Measurements from ENCODE around the gene PPFIA3.
"Not testable (repeated sequence)": the region's sequence is repeated elsewhere in the genome, so short reads cannot be mapped to it uniquely, and the experiment has no call there.

PPFIA3 gene

DNA sequence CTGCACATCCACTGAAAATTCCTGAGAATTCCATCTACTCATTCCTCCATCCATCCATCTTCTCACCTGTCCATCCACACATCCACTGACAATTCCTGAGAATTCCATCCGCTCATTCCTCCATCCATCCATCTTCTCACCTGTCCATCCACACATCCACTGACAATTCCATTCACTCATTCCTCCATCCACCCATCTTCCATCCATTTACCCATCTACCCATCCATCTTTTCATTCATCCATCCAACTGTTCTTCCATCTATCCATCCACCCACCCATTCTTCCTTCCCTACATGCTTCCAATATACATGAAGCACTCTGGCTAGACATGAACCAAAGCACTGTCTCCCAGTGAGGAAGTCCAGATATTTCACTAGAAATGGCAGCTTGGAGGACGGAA is 53.9 kb downstream of the PPFIA3 start:
- DNase-seq (ENCODE audit: low read depth in 1 of 2, low spot score in 1 of 2), result no peak

DNA sequence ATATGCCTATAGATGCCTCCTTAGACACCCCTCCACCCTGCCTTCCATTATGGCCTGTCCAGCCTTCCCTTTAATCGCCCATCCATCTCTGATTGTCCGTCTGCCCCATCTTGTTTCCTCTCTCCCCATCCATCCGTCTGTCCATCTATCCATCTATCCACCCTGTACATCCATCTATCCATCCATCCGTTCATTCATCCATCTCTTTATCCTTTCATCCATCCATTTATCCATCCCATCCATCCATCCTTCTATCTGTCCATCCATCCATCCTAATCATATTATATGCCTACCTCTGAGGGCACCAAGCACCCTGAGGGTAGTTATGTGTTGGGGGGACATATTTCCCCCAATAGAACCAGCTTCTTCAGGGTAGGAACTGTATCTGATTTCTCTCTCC is 61.3 kb downstream of the PPFIA3 start:
- no peak for DNase-seq (ENCODE audit: low read depth in 1 of 2, low spot score in 1 of 2)

DNA sequence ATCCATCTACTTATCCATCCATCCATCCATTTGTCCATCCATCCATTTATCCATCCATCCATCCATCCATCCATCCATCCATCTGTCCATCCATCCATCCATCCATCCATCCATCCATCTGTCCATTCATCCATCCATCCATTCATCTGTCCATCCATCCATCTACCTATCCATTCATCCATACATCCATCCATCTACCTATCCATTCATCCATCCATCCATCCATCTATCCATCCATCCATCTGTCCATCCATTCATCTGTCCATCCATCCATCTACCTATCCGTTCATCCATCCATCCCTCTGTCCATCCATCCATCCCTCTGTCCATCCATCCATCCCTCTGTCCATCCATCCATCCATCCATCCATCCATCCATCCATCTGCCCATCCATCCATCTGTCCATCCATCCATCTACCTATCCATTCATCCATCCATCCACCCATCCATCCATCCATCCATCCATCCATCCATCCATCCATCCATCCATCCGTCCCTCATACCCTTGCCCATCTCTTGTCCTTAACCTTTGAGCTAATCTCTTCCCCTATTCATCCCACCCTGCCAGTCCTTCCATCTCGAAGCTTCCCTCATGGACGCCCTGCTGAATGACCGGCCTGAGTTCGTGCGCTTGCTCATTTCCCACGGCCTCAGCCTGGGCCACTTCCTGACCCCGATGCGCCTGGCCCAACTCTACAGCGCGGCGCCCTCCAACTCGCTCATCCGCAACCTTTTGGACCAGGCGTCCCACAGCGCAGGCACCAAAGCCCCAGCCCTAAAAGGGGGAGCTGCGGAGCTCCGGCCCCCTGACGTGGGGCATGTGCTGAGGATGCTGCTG is 62.9 kb downstream of the PPFIA3 start:
- DNase-seq (ENCODE audit: low read depth in 1 of 2, low spot score in 1 of 2), result not testable (repeated sequence)

DNA sequence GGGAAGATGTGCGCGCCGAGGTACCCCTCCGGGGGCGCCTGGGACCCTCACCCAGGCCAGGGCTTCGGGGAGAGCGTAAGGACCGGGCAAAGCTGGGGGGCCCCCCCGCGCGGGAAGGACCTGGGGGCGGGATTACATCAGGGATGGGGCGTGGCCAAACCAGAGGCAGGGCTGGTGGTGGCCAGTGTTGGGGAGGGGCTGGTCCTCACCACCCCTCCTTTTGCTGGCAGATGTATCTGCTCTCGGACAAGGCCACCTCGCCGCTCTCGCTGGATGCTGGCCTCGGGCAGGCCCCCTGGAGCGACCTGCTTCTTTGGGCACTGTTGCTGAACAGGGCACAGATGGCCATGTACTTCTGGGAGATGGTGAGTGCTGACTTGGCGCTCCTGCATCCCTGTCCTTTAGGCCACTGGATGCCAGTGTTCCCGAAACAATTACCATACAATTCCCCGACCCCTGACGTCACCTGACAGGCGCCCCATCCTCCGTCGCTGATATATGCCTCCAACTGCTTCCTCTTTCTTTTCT is 63.6 kb downstream of the PPFIA3 start:
- DNase-seq (ENCODE audit: low read depth in 1 of 2, low spot score in 1 of 2), result no peak

DNA sequence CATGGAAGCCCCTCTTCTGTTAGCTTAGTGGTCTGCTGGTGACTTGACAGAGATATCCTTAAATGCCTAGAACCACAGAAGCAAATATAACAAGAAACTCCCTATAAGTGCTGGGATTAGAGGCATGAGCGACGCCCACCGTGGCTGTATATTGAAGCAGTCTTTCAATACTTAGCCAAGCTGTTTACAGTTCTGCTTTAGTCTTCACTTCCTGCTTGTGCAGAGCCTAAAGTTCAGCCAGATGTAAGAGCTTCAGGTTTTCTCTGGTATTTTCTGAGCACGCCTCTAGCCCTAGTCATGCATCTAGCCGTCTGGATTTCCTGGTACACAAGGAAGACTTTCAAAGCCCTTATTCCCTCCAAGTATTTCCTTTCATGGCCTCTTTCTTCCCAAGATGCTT is 66.8 kb downstream of the PPFIA3 start:
- no peak for DNase-seq (ENCODE audit: low read depth in 1 of 2, low spot score in 1 of 2)

- DNase-seq (ENCODE audit: low read depth in 1 of 2, low spot score in 1 of 2), result no peak
Measured at GRCh38 chr19:49188626-49189200, 69.4 kb downstream of the PPFIA3 start.

DNA sequence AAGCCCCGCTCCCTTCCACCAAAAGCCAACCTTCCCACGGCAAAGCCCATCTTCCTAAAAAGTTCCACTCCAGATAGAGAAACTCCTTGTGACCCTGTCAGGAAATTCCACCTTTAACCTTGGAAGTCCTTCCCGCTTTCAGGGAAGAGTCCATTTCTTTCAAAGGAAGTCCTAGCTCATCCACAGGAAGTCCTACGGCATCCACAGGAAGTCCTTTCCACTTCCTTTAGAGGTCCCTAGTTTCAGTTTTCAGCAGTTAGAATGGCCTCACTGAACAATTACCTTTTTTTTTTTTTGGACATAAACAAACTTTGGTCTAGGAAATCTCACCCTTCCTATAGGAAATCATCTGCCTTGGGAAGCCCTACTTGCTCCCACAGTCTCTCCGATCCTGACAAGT is 69.9 kb downstream of the PPFIA3 start:
- no peak for DNase-seq (ENCODE audit: low read depth in 1 of 2, low spot score in 1 of 2)

GRCh38 chr19:49190781-49191180 is 71.4 kb downstream of the PPFIA3 start:
- DNase-seq (ENCODE audit: low read depth in 1 of 2, low spot score in 1 of 2), result no peak

DNA sequence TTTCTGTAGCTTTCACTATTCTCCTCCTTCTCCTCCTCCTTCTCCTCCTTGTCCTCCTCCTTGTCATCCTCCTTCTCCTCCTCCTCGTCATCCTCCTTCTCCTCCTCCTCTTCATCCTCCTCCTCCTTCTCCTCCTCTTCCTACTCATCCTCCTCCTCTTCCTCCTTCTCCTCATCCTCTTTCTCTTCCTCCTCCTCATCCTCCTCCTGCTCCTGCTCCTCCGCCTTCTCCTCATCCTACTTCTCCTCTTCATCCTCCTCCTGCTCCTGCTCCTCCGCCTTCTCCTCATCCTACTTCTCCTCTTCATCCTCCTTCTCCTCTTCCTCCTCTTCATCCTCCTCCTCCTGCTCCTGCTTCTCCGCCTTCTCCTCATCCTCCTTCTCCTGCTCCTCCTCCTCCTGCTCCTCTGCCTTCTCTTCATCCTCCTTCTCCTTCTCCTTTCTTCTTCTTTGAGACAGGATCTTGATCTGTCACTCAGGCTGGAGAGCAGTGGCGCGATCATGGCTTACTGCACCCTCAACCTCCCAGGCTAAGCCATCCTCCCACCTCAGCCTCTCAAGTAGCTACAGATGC is 74.6 kb downstream of the PPFIA3 start:
- DNase-seq (ENCODE audit: low read depth in 1 of 2, low spot score in 1 of 2), result no peak

DNA sequence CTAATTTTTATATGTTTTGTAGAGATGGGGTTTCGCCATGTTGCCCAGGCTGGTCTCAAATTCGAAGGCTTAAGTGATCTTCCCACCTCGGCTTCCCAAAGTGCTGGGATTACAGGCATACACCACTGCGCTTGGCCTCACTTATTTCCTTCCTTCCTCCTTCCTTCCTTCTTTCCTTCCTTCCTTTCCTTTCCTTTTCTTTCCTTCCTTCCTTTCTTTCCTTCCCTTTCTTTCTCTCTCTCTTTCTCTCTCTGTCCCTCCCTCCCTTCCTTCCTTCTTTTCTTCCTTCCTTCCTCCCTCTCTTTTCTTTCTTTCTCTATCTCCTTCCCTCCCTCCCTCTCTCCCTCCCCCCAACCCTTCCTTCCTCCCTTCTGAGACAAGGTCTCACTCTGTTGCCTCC is 75.1 kb downstream of the PPFIA3 start:
- DNase-seq (ENCODE audit: low read depth in 1 of 2, low spot score in 1 of 2), result no peak

DNA sequence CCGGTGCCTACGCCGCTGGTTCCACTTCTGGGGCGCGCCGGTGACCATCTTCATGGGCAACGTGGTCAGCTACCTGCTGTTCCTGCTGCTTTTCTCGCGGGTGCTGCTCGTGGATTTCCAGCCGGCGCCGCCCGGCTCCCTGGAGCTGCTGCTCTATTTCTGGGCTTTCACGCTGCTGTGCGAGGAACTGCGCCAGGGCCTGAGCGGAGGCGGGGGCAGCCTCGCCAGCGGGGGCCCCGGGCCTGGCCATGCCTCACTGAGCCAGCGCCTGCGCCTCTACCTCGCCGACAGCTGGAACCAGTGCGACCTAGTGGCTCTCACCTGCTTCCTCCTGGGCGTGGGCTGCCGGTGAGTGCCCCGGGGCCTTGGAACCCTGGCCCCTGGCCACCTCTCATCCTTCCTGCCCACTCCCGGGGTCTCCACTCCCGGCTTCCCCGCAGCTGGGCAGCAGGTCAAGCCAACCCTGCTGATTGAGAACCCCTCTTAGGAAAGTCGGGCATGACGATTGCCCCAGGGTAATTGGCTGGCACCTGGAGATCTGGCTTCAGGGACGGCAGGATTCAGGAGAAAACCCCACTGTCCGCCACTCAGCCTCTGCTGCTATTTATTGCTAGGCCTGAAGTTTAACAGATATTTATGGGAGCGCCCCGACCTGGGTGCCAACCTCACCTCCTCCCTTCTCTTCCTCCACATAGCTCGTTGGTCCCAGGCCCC is 77.3 kb downstream of the PPFIA3 start:
- no peak for DNase-seq (ENCODE audit: low read depth in 1 of 2, low spot score in 1 of 2)

- no peak for DNase-seq (ENCODE audit: low read depth in 1 of 2, low spot score in 1 of 2)
Measured at GRCh38 chr19:49200238-49200862, 81.0 kb downstream of the PPFIA3 start.

All from activated CD4-positive, alpha-beta T cell treated with anti-CD3 and anti-CD28 coated beads, Interleukin-2, amount 50 U/mL, for 24 hours (primary cell).